Measurements from ENCODE around the gene EMP3. TPM values are rescaled to one million over a fixed set of nuclear protein-coding genes. Genes with fewer than 3 reads are reported as not detected.
A peak's percentile ranks its signal among the peaks of the same experiment; 100 is the strongest.

EMP3 gene
- total RNA-seq, 1 donor from 2014 or later = 1.2 TPM

GRCh38 chr19:48333467-48334384, 8.4 kb downstream of the EMP3 start:
- H3K9ac ChIP-seq = no peak overlapping the region
- H3K9me3 Mint-ChIP-seq = peaks cover 6% of the 10 kb centered on the region

DNA sequence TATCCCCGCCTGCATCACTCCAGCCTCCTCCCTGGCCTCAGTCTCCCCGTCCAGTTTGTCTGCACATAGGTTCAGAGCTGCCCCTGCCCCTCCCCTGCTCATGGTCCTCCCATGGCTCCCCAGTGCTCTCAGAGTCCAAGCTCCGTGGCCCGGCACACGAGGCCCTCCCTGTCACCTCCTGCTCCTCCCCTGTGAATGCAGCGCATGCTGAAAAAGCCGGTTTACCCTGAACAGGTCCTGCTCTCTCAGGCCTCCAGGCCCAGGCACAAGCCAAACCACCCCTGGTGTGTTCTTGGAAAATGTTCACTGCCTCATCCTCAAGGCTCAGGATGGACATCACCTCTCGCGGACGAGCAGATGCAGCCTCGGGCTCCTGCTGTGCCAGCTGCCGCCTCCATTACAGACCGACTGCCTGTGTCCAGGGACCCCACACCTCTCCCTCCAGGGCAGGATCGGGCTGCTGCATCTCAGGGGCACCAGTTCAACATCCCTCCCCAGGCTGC, 13.0 kb downstream of the EMP3 start:
- no peaks in the 10 kb centered on the region for H3K4me1 ChIP-seq
- no peaks in the 10 kb centered on the region for H4K20me1 ChIP-seq (ENCODE audit: low read depth)
- H3K27me3 ChIP-seq = peaks cover 10% of the 10 kb centered on the region
- no peak for TF ChIP-seq EZH2 (IDR thresholded peaks at IDR 0.05)
- H3F3A ChIP-seq (ENCODE audit: low read depth) = peaks cover 10% of the 10 kb centered on the region
- H3K9ac ChIP-seq = no peak overlapping the region
- Mint-ChIP-seq H3K4me1 (peaks cover 17% of the 10 kb centered on the region), H3K9me3 (no peaks in the 10 kb centered on the region), H3K27me3 (ENCODE audit: insufficient read depth, low read depth) (peaks cover 13% of the 10 kb centered on the region), H3K4me3 (no peak overlapping the region), H3K27ac (no peak overlapping the region), H3K36me3 (no peaks in the 10 kb centered on the region)
- H3K79me2 ChIP-seq (ENCODE audit: low read depth) = no peaks in the 10 kb centered on the region
- H3K27ac ChIP-seq = no peak overlapping the region
- no peaks in the 10 kb centered on the region for H3K9me3 ChIP-seq (ENCODE audit: low read depth)
- H2AFZ ChIP-seq (replicated peaks) = no peak overlapping the region
- no peak for DNase-seq (ENCODE audit: low spot score)
- H3K4me2 ChIP-seq = no peak overlapping the region
- no peak overlapping the region for H3K4me3 ChIP-seq
- no peaks in the 10 kb centered on the region for H3K36me3 ChIP-seq

More at GRCh38 chr19:48333467-48334384, 8.4 kb downstream of the EMP3 start:
- peaks cover 31% of the 10 kb centered on the region for H3F3A ChIP-seq (ENCODE audit: low read depth)
- no peaks in the 10 kb centered on the region for H3K36me3 ChIP-seq
- H3K4me2 ChIP-seq = peak overlapping the region; percentile 90
- Mint-ChIP-seq H3K27ac (peak overlapping the region; percentile 83), H3K27me3 (ENCODE audit: insufficient read depth, low read depth) (peaks cover 10% of the 10 kb centered on the region), H3K4me1 (peaks cover 37% of the 10 kb centered on the region), H3K4me3 (peak overlapping the region; percentile 80), H3K36me3 (peaks cover 4% of the 10 kb centered on the region)
- H3K9me3 ChIP-seq (ENCODE audit: low read depth) = no peaks in the 10 kb centered on the region
- TF ChIP-seq CTCF (IDR thresholded peaks at IDR 0.05) = peak; percentile 74
- no peak for TF ChIP-seq EZH2 (IDR thresholded peaks at IDR 0.05)
- H3K27me3 ChIP-seq = peaks cover 10% of the 10 kb centered on the region
- H2AFZ ChIP-seq (replicated peaks) = peak overlapping the region; percentile 94
- no peaks in the 10 kb centered on the region for H3K79me2 ChIP-seq (ENCODE audit: low read depth)
- H3K4me1 ChIP-seq = peaks cover 8% of the 10 kb centered on the region
- H3K4me3 ChIP-seq = peak overlapping the region; percentile 49
- H3K27ac ChIP-seq = no peak overlapping the region
- DNase-seq (ENCODE audit: low spot score) = peak; percentile 94
- no peaks in the 10 kb centered on the region for H4K20me1 ChIP-seq (ENCODE audit: low read depth)

- no peak for DNase-seq (ENCODE audit: low spot score)
- Histone ChIP-seq H3F3A (ENCODE audit: low read depth) (peaks cover 5% of the 10 kb centered on the region), H3K9ac (no peak overlapping the region), H3K4me2 (no peak overlapping the region), H3K9me3 (ENCODE audit: low read depth) (no peaks in the 10 kb centered on the region), H3K27me3 (peaks cover 10% of the 10 kb centered on the region), H3K27ac (no peak overlapping the region), H2AFZ (replicated peaks) (no peak overlapping the region), H3K36me3 (no peaks in the 10 kb centered on the region), H3K79me2 (ENCODE audit: low read depth) (no peaks in the 10 kb centered on the region), H3K4me1 (no peaks in the 10 kb centered on the region), H4K20me1 (ENCODE audit: low read depth) (no peaks in the 10 kb centered on the region), H3K4me3 (no peak overlapping the region)
- no peaks in the 10 kb centered on the region for H3K36me3 Mint-ChIP-seq
- H3K4me3 Mint-ChIP-seq = no peak overlapping the region
- no peaks in the 10 kb centered on the region for H3K9me3 Mint-ChIP-seq
- peaks cover 13% of the 10 kb centered on the region for H3K4me1 Mint-ChIP-seq
- TF ChIP-seq CTCF (IDR thresholded peaks at IDR 0.05) (no peak), EZH2 (IDR thresholded peaks at IDR 0.05) (no peak), EZH2phosphoT487 (IDR thresholded peaks at IDR 0.05) (no peak)
- H3K27ac Mint-ChIP-seq = no peak overlapping the region
- peaks cover 15% of the 10 kb centered on the region for H3K27me3 Mint-ChIP-seq (ENCODE audit: insufficient read depth, low read depth)
Observed at GRCh38 chr19:48338802-48339503, 13.6 kb downstream of the EMP3 start.
